MV-4-11 (cell line): Measurements from ENCODE around the gene TPCN2.
"Not testable (repeated sequence)": the region's sequence is repeated elsewhere in the genome, so short reads cannot be mapped to it uniquely, and the experiment has no call there.

ENCODE experiments used
- DNase-seq: peaks from one replicate; lab custom pipeline; 2025; lab: John Stamatoyannopoulos, UW

TPCN2 gene

GRCh38 chr11:69048694-69049489 is at the start of gene TPCN2:
Gene TPCN2, plus strand, starts transcription at chr11:69048932. Its CDS starts 66 bp downstream, at chr11:69048998.
- peak; percentile 94 for DNase-seq

- DNase-seq: no peak
Observed at GRCh38 chr11:68999093-68999747, 49.5 kb upstream of the TPCN2 start.

GRCh38 chr11:68999748-69000355 is 48.9 kb upstream of the TPCN2 start:
- not testable (repeated sequence) for DNase-seq

GRCh38 chr11:69000391-69000790 is 48.3 kb upstream of the TPCN2 start:
- no peak for DNase-seq

- DNase-seq: no peak
Observed at GRCh38 chr11:69000831-69001242, 47.9 kb upstream of the TPCN2 start.

- DNase-seq: no peak
Observed at GRCh38 chr11:69001243-69002081, 47.3 kb upstream of the TPCN2 start.

GRCh38 chr11:69002110-69002569 is 46.6 kb upstream of the TPCN2 start:
- DNase-seq: no peak

- no peak for DNase-seq
Observed at GRCh38 chr11:69002570-69003231, 46.0 kb upstream of the TPCN2 start.

- DNase-seq: no peak
Observed at GRCh38 chr11:69003301-69003865, 45.3 kb upstream of the TPCN2 start.

- no peak for DNase-seq
Observed at GRCh38 chr11:69003866-69004367, 44.8 kb upstream of the TPCN2 start.

GRCh38 chr11:69004411-69005182 is 44.1 kb upstream of the TPCN2 start:
- DNase-seq: no peak

GRCh38 chr11:69005183-69005630 is 43.5 kb upstream of the TPCN2 start:
- DNase-seq: no peak

GRCh38 chr11:69005631-69006368 is 42.9 kb upstream of the TPCN2 start:
- no peak for DNase-seq

- DNase-seq: no peak
Observed at GRCh38 chr11:69006816-69007215, 41.9 kb upstream of the TPCN2 start.

GRCh38 chr11:69007975-69008381 is 40.8 kb upstream of the TPCN2 start:
- no peak for DNase-seq

GRCh38 chr11:69008737-69009440 is 39.8 kb upstream of the TPCN2 start:
- peak; percentile 39 for DNase-seq

- DNase-seq: no peak
Observed at GRCh38 chr11:69009441-69010211, 39.1 kb upstream of the TPCN2 start.

- DNase-seq: no peak
Observed at GRCh38 chr11:69010361-69010891, 38.3 kb upstream of the TPCN2 start.
